RKO (cell line): ENCODE measurements around the gene ABCF3.

Experiments used
- DNase-seq: peaks from one replicate; pipeline ENCODE4 v3.0.0-alpha.2; 2016; ENCODE audit warnings: low spot score

ABCF3 gene

DNA sequence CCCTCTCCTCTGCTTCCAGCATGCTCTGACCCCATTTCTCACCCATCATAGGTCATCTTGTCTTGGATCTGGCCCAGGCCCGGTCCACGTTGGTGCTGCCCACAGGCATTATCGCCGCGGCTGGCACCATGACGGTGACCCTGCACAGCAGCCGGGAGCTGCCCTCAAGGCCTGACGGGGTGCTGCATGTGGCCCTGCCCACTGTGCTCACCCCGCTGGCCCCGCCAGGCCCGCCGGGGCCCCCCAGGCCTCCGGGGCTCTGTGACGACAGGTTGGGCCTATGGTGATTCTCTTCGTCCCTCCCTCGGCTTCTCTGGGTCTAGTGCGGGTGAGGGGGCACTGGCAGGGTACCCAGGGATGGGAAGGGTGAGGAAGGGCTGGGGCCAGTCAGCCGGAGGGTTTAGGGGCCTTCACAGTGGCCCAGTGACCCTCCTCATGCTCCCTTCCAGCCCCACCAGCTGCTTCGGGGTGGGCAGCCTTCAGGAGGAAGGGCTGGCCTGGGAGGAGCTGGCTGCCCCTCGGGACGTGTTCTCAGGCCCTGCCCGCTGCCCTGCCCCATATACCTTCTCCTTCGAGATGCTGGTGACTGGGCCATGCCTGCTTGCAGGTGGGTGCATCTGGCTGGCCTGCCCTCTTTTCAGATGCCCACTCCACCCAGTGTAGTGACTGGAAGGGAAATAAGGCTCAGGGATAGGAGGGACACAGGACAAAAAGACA, 47.3 kb downstream of the ABCF3 start:
- DNase-seq: no peak

GRCh38 chr3:184234224-184234623, 48.2 kb downstream of the ABCF3 start:
- peak; percentile 88 for DNase-seq

GRCh38 chr3:184234671-184235380, 48.8 kb downstream of the ABCF3 start:
- DNase-seq: no peak

DNA sequence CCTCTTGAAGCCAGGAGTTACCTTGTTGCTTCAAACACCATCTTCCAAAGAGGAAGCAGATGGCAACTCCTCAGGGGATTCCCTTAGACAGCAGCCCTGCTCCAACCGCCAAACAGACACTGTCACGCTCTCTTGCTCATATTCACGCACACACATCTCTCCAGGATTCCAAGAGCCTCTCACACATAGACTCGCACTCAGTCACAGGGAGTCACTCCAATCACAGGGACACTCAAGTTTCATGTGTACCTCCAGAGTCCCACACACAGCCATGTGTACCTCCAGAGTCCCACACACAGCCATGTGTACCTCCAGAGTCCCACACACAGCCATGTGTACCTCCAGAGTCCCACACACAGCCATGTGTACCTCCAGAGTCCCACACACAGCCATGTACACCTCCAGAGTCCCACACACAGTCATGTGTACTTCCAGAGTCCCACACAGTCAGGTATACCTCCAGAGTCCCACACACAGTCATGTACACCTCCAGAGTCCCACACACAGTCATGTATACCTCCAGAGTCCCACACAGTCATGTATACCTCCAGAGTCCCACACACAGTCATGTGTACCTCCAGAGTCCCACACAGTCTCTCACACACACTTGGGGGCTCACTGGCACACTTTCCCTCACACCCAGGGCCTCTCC, 49.5 kb downstream of the ABCF3 start:
- no peak for DNase-seq

DNA sequence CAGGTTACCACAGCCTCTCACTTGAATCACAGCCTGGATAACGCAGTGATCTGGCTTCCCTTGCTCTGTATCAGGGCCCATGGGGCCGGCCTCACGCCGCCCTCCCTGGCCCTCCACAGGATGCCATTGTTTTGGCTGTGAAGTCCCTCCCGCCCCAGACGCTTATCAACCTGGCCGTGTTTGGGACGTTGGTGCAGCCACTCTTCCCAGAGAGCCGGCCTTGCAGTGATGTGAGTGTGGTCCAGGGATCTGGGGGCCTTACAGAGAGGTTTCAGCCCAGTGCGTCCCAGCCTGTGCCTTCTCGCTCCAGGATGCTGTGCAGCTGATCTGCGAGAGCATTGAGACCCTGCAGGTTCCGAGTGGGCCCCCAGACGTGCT, 50.0 kb downstream of the ABCF3 start:
- DNase-seq: no peak

DNA sequence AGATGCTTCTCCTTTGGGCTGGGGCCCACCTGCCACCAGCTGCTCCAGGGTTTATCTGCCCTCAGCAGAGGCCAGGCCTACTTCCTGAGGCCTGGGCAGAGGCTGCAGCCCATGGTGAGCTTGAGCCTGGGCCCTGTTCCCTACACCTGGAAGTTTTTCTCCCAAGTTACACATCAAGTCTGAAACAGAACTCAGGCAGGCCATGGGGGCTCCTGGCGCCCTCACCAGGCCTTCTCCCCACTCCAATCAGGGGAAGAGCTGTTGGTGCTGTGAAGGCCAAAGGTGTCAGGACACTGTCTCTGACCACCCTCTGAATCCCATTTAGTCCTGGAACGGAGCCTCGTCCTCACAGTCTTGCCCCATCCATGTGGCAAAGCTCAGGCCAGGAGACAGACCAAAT, 50.6 kb downstream of the ABCF3 start:
- no peak for DNase-seq

GRCh38 chr3:184237211-184237610, 51.2 kb downstream of the ABCF3 start:
- DNase-seq: no peak

DNA sequence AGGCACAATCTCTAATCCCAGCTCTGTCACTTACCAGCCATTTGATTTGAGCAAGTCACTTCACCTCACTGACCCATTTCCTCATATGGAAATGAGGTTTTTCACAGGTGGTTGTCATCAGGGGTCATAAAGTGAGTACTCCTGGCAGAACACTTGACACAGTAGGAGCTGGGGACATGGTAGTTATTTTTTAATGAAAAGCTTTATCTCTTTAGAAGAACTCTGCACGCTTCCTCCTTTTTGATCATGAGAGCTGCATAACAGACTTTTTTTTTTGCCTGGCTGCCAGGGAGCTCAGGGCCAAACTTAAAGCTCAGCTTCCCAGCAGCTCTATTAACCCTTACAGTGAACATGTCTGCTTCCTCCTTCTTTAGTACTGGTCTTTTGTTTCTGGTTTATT, 51.8 kb downstream of the ABCF3 start:
- no peak for DNase-seq

- no peak for DNase-seq
Measured at GRCh38 chr3:184238246-184238818, 52.3 kb downstream of the ABCF3 start.

- no peak for DNase-seq
Measured at GRCh38 chr3:184239221-184239620, 53.2 kb downstream of the ABCF3 start.

- no peak for DNase-seq
Measured at GRCh38 chr3:184239708-184240107, 53.7 kb downstream of the ABCF3 start.

- DNase-seq: peak; percentile 63
Measured at GRCh38 chr3:184240384-184241140, 54.6 kb downstream of the ABCF3 start.

DNA sequence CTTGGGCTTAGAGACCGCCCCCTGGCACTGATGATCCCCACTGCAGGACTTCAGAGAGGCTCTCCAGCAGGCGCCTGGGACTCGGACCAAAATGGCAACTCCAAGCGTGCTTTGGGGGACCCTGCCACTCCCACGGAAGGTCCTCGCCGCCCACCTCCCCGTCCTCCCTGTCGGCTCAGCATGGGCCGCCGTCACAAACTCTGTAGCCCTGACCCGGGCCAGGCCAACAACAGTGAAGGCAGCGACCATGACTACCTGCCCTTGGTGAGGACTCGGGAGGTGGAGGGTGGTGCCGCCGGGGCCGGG, 55.1 kb downstream of the ABCF3 start:
- no peak for DNase-seq

- DNase-seq: no peak
Measured at GRCh38 chr3:184241447-184242296, 55.7 kb downstream of the ABCF3 start.

DNA sequence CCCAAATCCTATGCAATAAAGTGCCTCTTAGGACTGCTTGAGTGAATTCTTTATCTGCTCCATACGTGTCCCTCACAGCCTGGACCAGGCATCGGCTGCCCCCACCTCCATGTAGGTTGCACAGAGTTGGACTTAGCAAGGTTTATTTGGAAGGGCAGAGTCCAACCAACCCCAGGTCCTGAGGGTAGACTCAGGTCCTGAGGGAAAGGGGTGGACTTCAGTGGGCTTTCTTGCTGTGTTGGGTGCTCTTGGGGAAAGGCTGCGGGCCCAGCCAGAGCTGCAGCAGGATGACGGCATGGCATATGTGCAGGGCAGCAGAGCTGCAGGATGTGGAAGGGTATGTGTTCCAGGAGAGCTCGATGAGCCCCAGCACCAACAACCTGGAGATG, 56.3 kb downstream of the ABCF3 start:
- DNase-seq: no peak
